Fibroblast of villous mesenchyme (primary cell): ENCODE data around the gene KIF23. TPM values are rescaled to one million over a fixed set of nuclear protein-coding genes. Genes with fewer than 3 reads are reported as not detected.

ENCODE experiments used
- DNase-seq: peaks from one replicate; pipeline ENCODE4 v3.0.0-alpha.2; 2010; ENCODE audit warnings: low read depth
- H3K4me3 ChIP-seq: 2 replicates; pipeline ENCODE4 v1.5.1; 2011; ENCODE audit warnings: low read depth, mild to moderate bottlenecking, low read length
- total RNA-seq: library from RNA; depleted of rRNA; stranded (reverse); fragments of >200 nt; gene quantifications from 2 replicates; pipeline ENCODE4 v1.2.3, GENCODE V29; 2012
- TF ChIP-seq, protein P1 (sequence below): IDR thresholded peaks from 2 replicates; pipeline ENCODE4 v1.5.1; 2012; ENCODE audit warnings: low read depth, mild to moderate bottlenecking, low read length; ENCODE audit not compliant: insufficient read depth

The KIF23 gene
- total RNA-seq, 1 donor: 60.5 TPM

GRCh38 chr15:69454953-69455352 is 40.8 kb downstream of the KIF23 start:
- H3K4me3 ChIP-seq: peak overlapping the region; percentile 76
- no peak for DNase-seq
- TF ChIP-seq, protein P1, sequence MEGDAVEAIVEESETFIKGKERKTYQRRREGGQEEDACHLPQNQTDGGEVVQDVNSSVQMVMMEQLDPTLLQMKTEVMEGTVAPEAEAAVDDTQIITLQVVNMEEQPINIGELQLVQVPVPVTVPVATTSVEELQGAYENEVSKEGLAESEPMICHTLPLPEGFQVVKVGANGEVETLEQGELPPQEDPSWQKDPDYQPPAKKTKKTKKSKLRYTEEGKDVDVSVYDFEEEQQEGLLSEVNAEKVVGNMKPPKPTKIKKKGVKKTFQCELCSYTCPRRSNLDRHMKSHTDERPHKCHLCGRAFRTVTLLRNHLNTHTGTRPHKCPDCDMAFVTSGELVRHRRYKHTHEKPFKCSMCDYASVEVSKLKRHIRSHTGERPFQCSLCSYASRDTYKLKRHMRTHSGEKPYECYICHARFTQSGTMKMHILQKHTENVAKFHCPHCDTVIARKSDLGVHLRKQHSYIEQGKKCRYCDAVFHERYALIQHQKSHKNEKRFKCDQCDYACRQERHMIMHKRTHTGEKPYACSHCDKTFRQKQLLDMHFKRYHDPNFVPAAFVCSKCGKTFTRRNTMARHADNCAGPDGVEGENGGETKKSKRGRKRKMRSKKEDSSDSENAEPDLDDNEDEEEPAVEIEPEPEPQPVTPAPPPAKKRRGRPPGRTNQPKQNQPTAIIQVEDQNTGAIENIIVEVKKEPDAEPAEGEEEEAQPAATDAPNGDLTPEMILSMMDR: no peak

GRCh38 chr15:69456208-69457166 is 42.3 kb downstream of the KIF23 start:
- TF ChIP-seq, protein P1: no peak
- no peak for DNase-seq
- no peak overlapping the region for H3K4me3 ChIP-seq

DNA sequence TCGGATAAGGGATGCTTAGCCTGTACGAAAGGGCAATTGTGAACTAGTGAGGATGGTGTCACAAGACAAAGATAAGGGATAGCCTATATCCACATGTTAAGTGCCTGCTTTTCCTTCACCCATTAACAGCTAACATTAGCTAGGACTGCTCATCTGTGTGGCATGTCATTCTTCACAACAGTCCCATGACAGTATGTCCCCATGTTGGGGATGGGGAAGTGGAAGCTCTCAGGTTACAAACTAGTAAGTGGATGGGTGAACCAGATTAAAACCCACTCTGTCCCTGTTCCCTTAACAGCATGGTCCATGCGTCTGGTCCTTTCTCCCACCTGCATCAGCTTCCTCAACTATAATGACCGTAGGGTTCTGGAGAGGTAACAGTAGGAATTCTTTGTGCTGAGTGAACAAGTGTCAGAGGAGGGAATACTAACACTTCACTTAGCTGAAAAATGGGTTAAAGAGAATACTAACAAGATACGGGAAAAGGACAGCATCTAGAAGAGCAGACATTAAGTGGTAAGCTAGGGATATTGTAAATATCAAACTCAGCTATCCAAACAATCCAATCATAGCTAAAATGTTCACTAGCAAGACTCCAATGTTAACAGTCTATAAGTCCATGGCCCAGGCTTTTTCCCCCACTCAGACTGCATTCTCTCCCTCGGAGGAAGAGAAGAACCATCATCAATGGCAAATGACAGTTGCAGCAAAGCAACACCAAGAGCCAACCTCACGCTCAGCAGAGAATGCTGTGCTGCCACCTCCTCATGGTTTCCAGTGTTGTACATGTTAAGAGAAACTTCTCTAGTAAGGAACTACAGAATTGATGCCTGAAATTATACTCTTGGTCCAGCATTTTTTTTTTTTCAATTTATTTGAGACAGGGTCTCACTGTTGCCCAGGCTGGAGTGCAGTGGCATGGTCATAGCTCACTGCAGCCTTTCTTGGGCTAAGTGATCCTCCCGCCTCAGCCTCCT is 43.4 kb downstream of the KIF23 start:
- TF ChIP-seq, protein P1: no peak
- no peak for DNase-seq
- no peak overlapping the region for H3K4me3 ChIP-seq

GRCh38 chr15:69459066-69459465 is 44.9 kb downstream of the KIF23 start:
- TF ChIP-seq, protein P1: no peak
- no peak for DNase-seq
- H3K4me3 ChIP-seq: no peak overlapping the region

DNA sequence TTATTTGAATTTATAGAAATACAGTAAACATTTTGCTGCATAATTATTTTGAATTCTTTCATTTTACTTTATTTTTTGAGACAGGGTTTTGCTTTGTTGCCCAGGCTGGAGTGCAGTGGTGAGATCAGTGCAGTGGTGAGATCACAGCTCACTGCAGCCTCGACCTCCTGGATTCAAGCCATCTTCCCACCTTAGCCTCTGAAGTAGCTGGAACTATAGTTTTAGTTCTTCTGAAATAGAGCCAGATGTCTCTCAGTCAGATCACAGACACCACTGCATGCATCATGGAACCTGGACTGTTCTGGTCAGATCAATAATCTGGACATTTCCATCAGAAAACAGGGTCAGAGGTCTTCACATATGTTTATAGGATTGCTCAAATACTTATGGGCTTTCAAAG is 46.3 kb downstream of the KIF23 start:
- TF ChIP-seq, protein P1: no peak
- H3K4me3 ChIP-seq: no peak overlapping the region
- no peak for DNase-seq

GRCh38 chr15:69462030-69462492 is 47.9 kb downstream of the KIF23 start:
- peak overlapping the region; percentile 61 for H3K4me3 ChIP-seq
- TF ChIP-seq, protein P1: no peak
- no peak for DNase-seq
